Motor neuron (in vitro differentiated cells): ENCODE data around the gene CD200R1L. TPM values are rescaled to one million over a fixed set of nuclear protein-coding genes. Genes with fewer than 3 reads are reported as not detected.

ENCODE experiments used
- ATAC-seq, 8 experiments: fragments of 200-7000 bp; cut with Tn5 transposase; replicated peaks in 6 of 8; 2 replicates each; pipeline ENCODE4 v1.8.0; 2021; ENCODE audit warnings: mild to moderate bottlenecking in 8 of 8, moderate library complexity in 8 of 8
- H3K27ac ChIP-seq, 2 donors: fragments of 250-450 bp; sonication (Bioruptor Pico); 2 replicates each; pipeline ENCODE4 v1.9.0; 2021; ENCODE audit warnings: antibody characterized with exemption in 2 of 2, mild to moderate bottlenecking in 2 of 2, moderate library complexity in 1 of 2
- H3K4me1 ChIP-seq, 2 donors: fragments of 250-450 bp; sonication (Bioruptor Pico); replicated peaks in 1 of 2; 2 replicates each; pipeline ENCODE4 v1.6.1; 2021; ENCODE audit warnings: antibody characterized with exemption in 2 of 2, mild to moderate bottlenecking in 2 of 2, moderate library complexity in 1 of 2
- H3K4me3 ChIP-seq, 5 donors: fragments of 250-450 bp; sonication (Bioruptor Pico); 2 replicates each; pipeline ENCODE4 v1.9.0; 2021; ENCODE audit warnings: antibody characterized with exemption in 5 of 5, mild to moderate bottlenecking in 5 of 5, moderate library complexity in 4 of 5
- WGBS, 10 experiments: fragments of 450-650 bp; shearing (Covaris generic); methylation state at CpG; one replicate each; pipeline ENCODE4 v1.0.0; 2022; 5-methylcytosine and 5-hydroxymethylcytosine counted together
- in situ Hi-C, 9 experiments: fragments of 400-800 bp; cut with MboI; loops; one replicate each; pipeline ENCODE4 v1.15.0; 2021; ENCODE audit warnings: low sequenced_read_pairs in 9 of 9, low pct_unique_long_range_greater_than_20kb in 2 of 9; ENCODE audit not compliant: unreplicated experiment in 9 of 9
- total RNA-seq, 8 experiments: library from RNA; unstranded; fragments of 300-600 nt; gene quantifications; 2 replicates each; pipeline versions ENCODE4 v1.2.3 to v1.2.4, GENCODE V29; 2022

Gene CD200R1L
- total RNA-seq, 8 experiments from 2014 or later: not detected

DNA sequence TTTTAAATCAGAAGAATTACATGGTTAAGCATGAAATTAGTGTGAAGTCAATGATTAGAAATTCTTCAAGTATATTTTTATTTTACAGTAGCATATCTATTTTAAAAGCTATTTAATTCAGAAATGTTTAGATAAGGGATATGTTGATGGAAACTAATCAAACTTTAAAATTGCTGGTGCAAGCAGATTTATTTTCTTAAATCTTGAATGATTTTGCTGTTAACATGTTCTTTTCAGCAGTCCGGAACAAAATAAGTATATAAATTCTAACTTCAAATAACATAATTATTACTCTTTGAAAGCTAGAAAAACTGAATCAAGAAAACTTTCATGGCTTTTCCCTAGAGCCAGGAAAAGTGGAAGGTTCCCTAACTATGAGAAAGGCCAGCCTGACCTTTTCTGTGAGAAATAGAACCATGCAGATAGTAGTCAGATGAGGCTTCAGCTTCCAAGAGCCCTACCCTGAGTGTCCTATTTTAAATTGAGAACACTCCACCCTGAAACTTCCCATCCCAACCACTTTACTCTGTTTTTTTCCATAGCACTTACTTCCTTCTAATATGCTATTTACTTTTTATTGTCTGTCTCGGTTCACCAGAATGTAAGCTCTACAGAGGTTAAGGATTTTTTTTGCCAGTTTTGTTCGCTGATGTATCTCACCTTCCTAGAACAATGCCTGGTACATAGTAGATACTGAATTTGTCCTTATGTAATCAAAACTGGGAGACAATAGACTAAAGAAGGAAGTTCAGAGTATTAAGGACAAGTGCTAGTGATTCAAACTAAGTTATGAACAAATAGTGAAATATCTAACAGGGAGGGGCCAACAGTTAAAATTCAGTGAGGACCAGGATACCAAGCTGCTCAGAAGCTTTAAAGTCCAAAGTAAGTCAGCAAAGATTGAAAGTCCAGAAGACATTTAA lies 66.8 kb downstream of the CD200R1L start:
- peak in 2 of 8 experiments; percentile 36 to 44 for ATAC-seq
- in situ Hi-C loops: no loop called here

GRCh38 chr3:112779011-112779410 lies 67.7 kb downstream of the CD200R1L start:
- peak overlapping the region in 1 of 2 donors; percentile 36 for H3K27ac ChIP-seq
- ATAC-seq: peak in 5 of 8 experiments; percentile 2 to 66 (median 64)
- in situ Hi-C loops: no loop called here
- H3K4me3 ChIP-seq: no peak overlapping the region
- peaks cover 0 to 19% of the 10 kb centered on the region in 2 donors for H3K4me1 ChIP-seq

More for the DNA sequence above, 66.8 kb downstream of the CD200R1L start:
- Histone ChIP-seq H3K27ac (no peak overlapping the region), H3K4me3 (no peak overlapping the region), H3K4me1 (peaks cover 0 to 19% of the 10 kb centered on the region in 2 donors)
- 35 to 100% (median 74%) methylated on average over 1 to 3 of the region's 3 CpGs for WGBS, 10 experiments

DNA sequence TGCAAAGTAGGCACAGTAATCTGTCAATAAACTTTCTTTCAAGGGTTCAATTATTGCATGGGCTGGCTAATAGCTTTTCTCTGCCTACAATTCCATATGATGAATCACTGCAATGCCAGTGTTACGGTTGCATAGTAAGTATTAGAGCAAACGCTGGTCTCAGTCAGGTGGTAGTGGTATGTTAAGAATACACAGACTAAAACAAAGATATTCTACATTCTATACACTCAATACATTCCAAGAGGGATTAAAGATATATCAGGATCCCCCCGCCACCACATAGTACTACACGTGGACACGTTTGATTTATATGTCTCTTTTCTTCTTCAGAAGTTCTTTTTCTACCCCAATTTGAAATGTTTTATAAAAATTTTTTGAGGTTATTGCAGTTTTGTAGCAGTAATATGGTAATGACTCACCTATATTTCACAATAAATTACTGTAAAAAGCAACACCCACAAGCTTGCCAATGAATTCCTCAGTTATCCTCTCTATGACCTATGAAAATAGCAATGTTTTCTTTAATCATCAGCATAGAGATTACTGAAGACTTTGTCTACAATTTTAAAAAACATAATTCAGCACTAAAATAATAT lies 68.2 kb downstream of the CD200R1L start:
- WGBS, 10 experiments: 0 to 88% (median 75%) methylated on average over 1 to 5 of the region's 5 CpGs; no CpG with 5 or more reads in 1 of the 10 experiments
- Histone ChIP-seq H3K4me1 (peaks cover 0 to 19% of the 10 kb centered on the region in 2 donors), H3K27ac (peak overlapping the region in 1 of 2 donors; percentile 36), H3K4me3 (no peak overlapping the region)
- peak; percentile 1 to 93 (median 83) for ATAC-seq
- in situ Hi-C loops: no loop called here

GRCh38 chr3:112777811-112778210 lies 68.9 kb downstream of the CD200R1L start:
- Histone ChIP-seq H3K4me1 (peaks cover 0 to 19% of the 10 kb centered on the region in 2 donors), H3K4me3 (no peak overlapping the region), H3K27ac (peak overlapping the region in 1 of 2 donors; percentile 55)
- in situ Hi-C loops: no loop called here
- no peak for ATAC-seq

- Histone ChIP-seq H3K4me3 (no peak overlapping the region), H3K4me1 (peaks cover 0 to 19% of the 10 kb centered on the region in 2 donors), H3K27ac (no peak overlapping the region)
- in situ Hi-C loops: no loop called here
- ATAC-seq: no peak
- 36 to 100% (median 80%) methylated on average over 1 to 3 of the region's 3 CpGs; no CpG with 5 or more reads in 3 of the 10 experiments for WGBS, 10 experiments
Measured at GRCh38 chr3:112776836-112777235, 69.8 kb downstream of the CD200R1L start.

GRCh38 chr3:112776000-112776399 lies 70.7 kb downstream of the CD200R1L start:
- no peak overlapping the region for H3K27ac ChIP-seq
- H3K4me3 ChIP-seq: no peak overlapping the region
- H3K4me1 ChIP-seq: peaks cover 0 to 19% of the 10 kb centered on the region in 2 donors
- ATAC-seq: peak in 4 of 8 experiments; percentile 28 to 41 (median 34)
- in situ Hi-C loops: no loop called here
- WGBS, 10 experiments: 7 to 100% (median 80%) methylated on average over 1 to 2 of the region's 2 CpGs

DNA sequence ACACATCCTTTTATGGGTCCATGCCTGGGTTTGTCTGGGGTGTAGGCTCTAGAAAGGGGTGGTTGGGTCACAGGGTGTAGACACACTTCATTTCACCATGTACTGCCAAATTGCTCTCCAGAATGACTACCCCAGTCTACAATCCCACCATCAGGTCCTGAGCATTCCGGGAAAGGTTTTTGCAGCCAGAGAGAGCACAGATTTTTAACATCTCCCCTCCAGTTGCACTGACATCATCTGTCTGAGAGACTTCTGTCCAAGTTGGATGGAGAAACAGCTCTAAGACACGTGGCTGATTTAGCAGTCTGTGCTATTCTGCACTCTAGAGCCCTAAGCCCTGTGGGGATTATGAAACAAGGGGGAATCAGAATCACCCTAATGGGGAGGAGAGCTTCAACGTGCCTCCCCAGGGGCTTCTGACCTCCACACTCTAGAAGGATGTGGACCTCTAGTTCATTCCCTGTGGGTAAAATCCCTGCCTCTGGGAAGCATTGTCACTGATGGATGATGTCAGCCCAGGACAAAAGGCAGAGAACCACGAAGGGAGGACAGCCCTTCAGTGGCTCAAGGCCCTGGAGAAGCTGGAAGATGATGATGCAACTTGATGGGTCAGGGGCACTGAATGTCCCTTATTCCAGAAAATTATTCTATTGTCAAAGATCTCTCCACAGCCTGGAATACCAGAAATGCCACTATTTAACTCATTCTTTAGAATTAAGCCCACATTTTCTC lies 71.5 kb downstream of the CD200R1L start:
- H3K4me3 ChIP-seq: no peak overlapping the region
- H3K4me1 ChIP-seq: peaks cover 0 to 19% of the 10 kb centered on the region in 2 donors
- H3K27ac ChIP-seq: no peak overlapping the region
- WGBS, 10 experiments: 0 to 100% (median 57%) methylated on average over 1 to 4 of the region's 4 CpGs; no CpG with 5 or more reads in 3 of the 10 experiments
- in situ Hi-C loops: no loop called here
- ATAC-seq: peak in 4 of 8 experiments; percentile 26 to 60 (median 46)

DNA sequence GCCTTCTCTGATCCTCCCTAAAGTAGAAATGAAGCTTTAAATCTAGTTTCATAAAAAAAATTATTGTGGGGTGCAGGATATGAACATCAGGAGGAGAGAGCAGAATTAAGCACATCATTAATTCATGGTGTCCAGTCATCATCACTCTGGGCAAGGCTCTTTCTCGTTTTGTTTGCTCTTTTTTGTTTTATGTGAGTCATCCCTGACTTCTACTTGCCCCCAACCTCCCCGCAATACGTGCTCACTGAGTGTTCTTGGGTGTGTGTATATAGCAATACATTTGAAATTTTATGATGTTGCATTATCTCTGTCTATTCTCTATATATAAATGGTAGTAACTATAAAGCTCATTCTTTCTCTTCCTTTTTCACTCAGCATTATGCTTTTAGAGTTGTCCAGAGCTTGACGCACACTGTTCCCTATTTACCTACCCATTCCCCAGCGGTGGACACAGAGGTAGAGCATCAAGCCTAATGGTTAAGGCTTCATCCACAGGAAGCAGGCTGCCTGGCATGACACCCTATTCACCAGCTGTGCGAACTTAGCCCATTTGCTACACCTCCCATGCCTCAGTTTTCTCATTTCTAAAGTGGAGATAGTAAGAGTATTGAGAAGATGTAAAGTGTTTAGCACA lies 72.3 kb downstream of the CD200R1L start:
- H3K27ac ChIP-seq: no peak overlapping the region
- peak in 2 of 8 experiments; percentile 23 to 44 for ATAC-seq

GRCh38 chr3:112773864-112774263 lies 72.8 kb downstream of the CD200R1L start:
- ATAC-seq: peak in 1 of 8 experiments; percentile 28
- WGBS, 10 experiments: 20 to 94% (median 82%) methylated on average over 1 to 6 of the region's 6 CpGs; no CpG with 5 or more reads in 2 of the 10 experiments
- Histone ChIP-seq H3K4me3 (no peak overlapping the region), H3K4me1 (peaks cover 0 to 14% of the 10 kb centered on the region in 2 donors), H3K27ac (no peak overlapping the region)
- in situ Hi-C loops: no loop called here

More for the DNA sequence above, 72.3 kb downstream of the CD200R1L start:
- in situ Hi-C loops: no loop called here
- 17 to 89% (median 67%) methylated on average over 1 to 6 of the region's 6 CpGs for WGBS, 10 experiments
- Histone ChIP-seq H3K4me1 (peaks cover 0 to 19% of the 10 kb centered on the region in 2 donors), H3K4me3 (no peak overlapping the region)

GRCh38 chr3:112770951-112771350 lies 75.7 kb downstream of the CD200R1L start:
- no peaks in the 10 kb centered on the region for H3K4me1 ChIP-seq
- 67 to 100% (median 100%) methylated on average over 1 to 2 of the region's 2 CpGs; no CpG with 5 or more reads in 5 of the 10 experiments for WGBS, 10 experiments
- no peak overlapping the region for H3K4me3 ChIP-seq
- in situ Hi-C loops: no loop called here
- no peak for ATAC-seq
- no peak overlapping the region for H3K27ac ChIP-seq

GRCh38 chr3:112770032-112770626 lies 76.5 kb downstream of the CD200R1L start:
- H3K4me3 ChIP-seq: no peak overlapping the region
- peak in 5 of 8 experiments; percentile 15 to 57 (median 42) for ATAC-seq
- in situ Hi-C loops: no loop called here
- no peak overlapping the region for H3K27ac ChIP-seq
- WGBS, 10 experiments: 0 to 90% (median 50%) methylated on average over 1 to 3 of the region's 3 CpGs; no CpG with 5 or more reads in 3 of the 10 experiments
- H3K4me1 ChIP-seq: no peaks in the 10 kb centered on the region
